GM23248 (cell line): ENCODE measurements around the gene DLG1. TPM values are rescaled to one million over a fixed set of nuclear protein-coding genes. Genes with fewer than 3 reads are reported as not detected.
"Not testable (repeated sequence)": the region's sequence is repeated elsewhere in the genome, so short reads cannot be mapped to it uniquely, and the experiment has no call there.

Experiments used
- DNase-seq: peaks from one replicate; pipeline ENCODE4 v3.0.0-alpha.2; 2015
- H2AFZ ChIP-seq: fragments of 200-600 bp; sonication (generic); 2 replicates; pipeline ENCODE4 v1.6.1; 2016; ENCODE audit warnings: antibody characterized with exemption
- H3F3A ChIP-seq: fragments of 200-600 bp; sonication (generic); 2 replicates; pipeline ENCODE4 v1.6.1; 2016; ENCODE audit warnings: mild to moderate bottlenecking, antibody characterized with exemption, mixed run types; ENCODE audit not compliant: insufficient read depth
- H3K27ac ChIP-seq: fragments of 200-600 bp; sonication (generic); 2 replicates; pipeline ENCODE4 v1.5.1; 2016; ENCODE audit warnings: mild to moderate bottlenecking
- H3K27me3 ChIP-seq: fragments of 200-600 bp; sonication (generic); replicated peaks from 2 replicates; pipeline ENCODE4 v1.6.1; 2016; ENCODE audit warnings: mild to moderate bottlenecking; ENCODE audit not compliant: insufficient read depth
- H3K36me3 ChIP-seq: fragments of 200-600 bp; sonication (generic); 2 replicates; pipeline ENCODE4 v1.6.1; 2016; ENCODE audit warnings: low read depth, mild to moderate bottlenecking
- H3K4me1 ChIP-seq: fragments of 200-600 bp; sonication (generic); 2 replicates; pipeline ENCODE4 v1.6.1; 2016; ENCODE audit warnings: mild to moderate bottlenecking; ENCODE audit not compliant: insufficient read depth
- H3K4me2 ChIP-seq: fragments of 200-600 bp; sonication (generic); one replicate; pipeline ENCODE4 v1.6.1; 2016; ENCODE audit warnings: mild to moderate bottlenecking; ENCODE audit not compliant: unreplicated experiment
- H3K4me3 ChIP-seq: fragments of 200-600 bp; sonication (generic); 2 replicates; pipeline ENCODE4 v1.5.1; 2016; ENCODE audit warnings: mild to moderate bottlenecking
- H3K79me2 ChIP-seq: fragments of 200-600 bp; sonication (generic); 2 replicates; pipeline ENCODE4 v1.6.1; 2016; ENCODE audit warnings: mild to moderate bottlenecking; ENCODE audit not compliant: insufficient read depth
- H3K9ac ChIP-seq: fragments of 200-600 bp; sonication (generic); 2 replicates; pipeline ENCODE4 v1.6.1; 2016; ENCODE audit warnings: mild to moderate bottlenecking
- H3K9me2 ChIP-seq: fragments of 200-600 bp; sonication (generic); 2 replicates; pipeline ENCODE4 v1.6.1; 2016; ENCODE audit warnings: mixed run types, mild to moderate bottlenecking, moderate library complexity; ENCODE audit not compliant: insufficient read depth
- H3K9me3 ChIP-seq: fragments of 200-600 bp; sonication (generic); one replicate; pipeline ENCODE4 v1.6.1; 2017; ENCODE audit warnings: low read depth
- H4K20me1 ChIP-seq: fragments of 200-600 bp; sonication (generic); 2 replicates; pipeline ENCODE4 v1.6.0; 2016; ENCODE audit not compliant: insufficient read depth
- EZH2 ChIP-seq: fragments of 200-600 bp; sonication (generic); IDR thresholded peaks from 2 replicates; pipeline ENCODE4 v1.6.1; 2018; ENCODE audit warnings: antibody characterized with exemption, mild to moderate bottlenecking; ENCODE audit not compliant: insufficient read depth, poor library complexity, severe bottlenecking
- EZH2phosphoT487 ChIP-seq: fragments of 200-600 bp; sonication (generic); IDR thresholded peaks from 2 replicates; pipeline ENCODE4 v1.6.1; 2018; ENCODE audit warnings: antibody characterized with exemption, moderate library complexity, mild to moderate bottlenecking, low read depth; ENCODE audit not compliant: insufficient read depth
- WGBS, 2 experiments: methylation state at CpG; one replicate each; pipeline ENCODE4 v1.1.6; 2015 to 2017; ENCODE audit warnings: low lambda C conversion rate in 2 of 2, low coverage in 1 of 2; ENCODE audit errors: missing lambda C conversion rate in 2 of 2; 5-methylcytosine and 5-hydroxymethylcytosine counted together
- in situ Hi-C: fragments of 300-500 bp; cut with MboI; formaldehyde crosslinking; loops from 2 replicates; pipeline ENCODE4 v1.15.0; 2020
- polyA plus RNA-seq: library from polyadenylated mRNA; unstranded; fragments of >200 nt; fragmentation: Nextera tagmentation; extraction: Ambion mirVana; gene quantifications from 2 replicates; pipeline ENCODE4 v1.2.1, GENCODE V29; 2016
- total RNA-seq: library from RNA; depleted of rRNA; stranded (reverse); fragments of >200 nt; shearing (Covaris generic); gene quantifications from 2 replicates; pipeline ENCODE4 v1.2.3, GENCODE V29; 2014

The DLG1 gene
- total and polyA plus RNA-seq, 2 experiments from 2014 or later = 23.2 to 45.9 TPM

DNA sequence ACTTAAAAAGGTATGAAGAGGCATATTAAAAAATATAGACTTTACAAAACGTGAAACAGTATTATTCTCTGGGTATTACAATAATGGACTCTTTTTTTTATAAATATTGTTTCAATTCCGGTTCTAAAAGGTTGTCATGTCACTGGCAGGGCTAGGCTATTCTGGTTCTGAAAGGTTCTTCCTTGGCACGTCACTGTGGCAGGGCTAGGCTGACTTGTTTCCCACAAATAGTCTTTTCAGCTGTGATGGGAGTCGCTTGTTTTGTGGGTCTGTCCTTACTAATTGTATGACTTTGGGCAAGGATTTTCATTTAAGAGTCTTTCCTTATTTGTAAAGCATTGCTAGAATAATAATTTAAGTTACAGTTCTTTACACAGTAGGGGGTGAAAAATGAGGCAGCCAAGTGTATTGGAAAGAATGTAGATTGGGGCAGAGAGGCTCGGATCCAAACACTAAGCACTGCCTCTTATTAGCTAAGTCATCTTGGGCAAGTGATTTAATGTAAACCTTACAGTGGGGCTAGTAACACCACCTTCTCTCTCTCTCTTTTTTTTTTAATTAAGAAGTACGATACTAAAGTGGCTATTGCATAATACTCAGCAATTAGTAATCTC lies 256.4 kb downstream of the DLG1 start:
- no peaks in the 10 kb centered on the region for H3K4me1 ChIP-seq
- DNase-seq = no peak
- 69 to 76% methylated on average over 6 of the region's 6 CpGs for WGBS, 2 experiments
- no peaks in the 10 kb centered on the region for H3K79me2 ChIP-seq
- H3K9me2 ChIP-seq = no peaks in the 10 kb centered on the region
- in situ Hi-C loops = no loop called here
- H3K9ac ChIP-seq = no peak overlapping the region
- no peaks in the 10 kb centered on the region for H3F3A ChIP-seq
- no peak overlapping the region for H3K4me2 ChIP-seq
- H3K27me3 ChIP-seq = peaks cover 4% of the 10 kb centered on the region; the same call in 1 of the 2 replicates
- H3K4me3 ChIP-seq = no peak overlapping the region
- H4K20me1 ChIP-seq = no peaks in the 10 kb centered on the region
- TF ChIP-seq EZH2phosphoT487 = no peak
- H2AFZ ChIP-seq = no peak overlapping the region
- peaks cover 30% of the 10 kb centered on the region for H3K36me3 ChIP-seq
- no peak overlapping the region for H3K27ac ChIP-seq
- no peaks in the 10 kb centered on the region for H3K9me3 ChIP-seq

DNA sequence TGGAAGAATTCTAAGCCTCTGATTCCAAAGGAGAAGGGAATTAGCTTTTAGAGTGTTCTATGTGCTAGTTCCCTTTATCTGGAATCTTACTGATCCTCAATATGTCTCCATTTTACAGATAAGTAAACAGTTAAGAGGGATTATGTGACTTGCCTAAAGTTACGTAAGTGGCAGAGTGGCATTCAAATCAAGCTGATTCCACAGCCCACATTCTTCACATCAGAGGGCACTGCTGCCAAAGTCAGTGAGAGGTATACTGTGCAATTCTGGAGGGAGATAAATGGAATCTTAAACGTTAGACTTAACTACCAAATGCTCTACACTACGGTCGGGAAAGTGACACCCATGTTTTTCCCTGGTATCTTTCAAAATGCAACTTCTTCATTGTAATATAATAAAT lies 257.8 kb downstream of the DLG1 start:
- no peak overlapping the region for H3K4me3 ChIP-seq
- no peak overlapping the region for H3K4me2 ChIP-seq
- no peak overlapping the region for H2AFZ ChIP-seq
- 90 to 96% methylated on average over 4 of the region's 4 CpGs for WGBS, 2 experiments
- no peak overlapping the region for H3K9ac ChIP-seq
- no peaks in the 10 kb centered on the region for H4K20me1 ChIP-seq
- no peak overlapping the region for H3K27ac ChIP-seq
- peaks cover 4% of the 10 kb centered on the region; the same call in 1 of the 2 replicates for H3K27me3 ChIP-seq
- H3K79me2 ChIP-seq = no peaks in the 10 kb centered on the region
- no peak for TF ChIP-seq EZH2
- TF ChIP-seq EZH2phosphoT487 = no peak
- no peaks in the 10 kb centered on the region for H3K4me1 ChIP-seq
- peaks cover 17% of the 10 kb centered on the region for H3K36me3 ChIP-seq
- in situ Hi-C loops = no loop called here
- no peak for DNase-seq
- H3F3A ChIP-seq = no peaks in the 10 kb centered on the region
- no peaks in the 10 kb centered on the region for H3K9me3 ChIP-seq
- no peaks in the 10 kb centered on the region for H3K9me2 ChIP-seq

DNA sequence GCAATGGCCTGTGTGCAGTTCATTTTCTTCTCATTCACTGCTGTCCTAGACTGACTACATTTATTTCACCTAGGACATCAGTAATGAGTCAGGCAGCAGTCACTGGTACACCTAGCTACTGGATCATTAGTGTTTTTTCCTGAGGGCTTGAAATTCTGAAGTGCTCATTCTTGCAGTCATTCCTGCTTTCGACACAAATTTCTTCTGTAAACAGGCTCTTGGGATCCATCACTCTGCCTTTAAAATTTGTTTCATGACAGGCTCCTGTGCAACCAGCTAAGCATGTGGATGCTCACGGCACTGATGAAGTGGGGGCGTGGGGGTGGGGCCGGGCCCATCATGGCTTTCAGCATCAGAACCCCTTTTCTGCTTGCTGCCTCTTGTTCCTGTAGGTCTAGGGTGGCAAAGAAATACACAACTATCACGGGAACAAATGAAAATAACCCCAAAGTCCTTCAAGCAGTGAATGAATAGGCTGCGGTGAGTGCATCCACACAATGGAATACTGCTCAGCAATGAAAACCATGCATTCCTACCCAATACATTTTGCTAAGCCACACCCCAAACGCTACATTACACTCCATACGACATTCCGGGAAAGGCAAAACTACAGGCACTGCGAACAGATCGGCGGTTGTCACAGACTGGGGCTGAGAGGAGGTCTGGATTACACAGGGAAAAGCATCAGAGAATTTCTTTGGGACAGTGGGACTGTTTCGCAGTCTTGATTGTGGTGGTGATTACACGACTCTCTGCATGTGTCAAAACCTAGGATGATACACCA lies 259.5 kb downstream of the DLG1 start:
- Histone ChIP-seq H3F3A (no peaks in the 10 kb centered on the region), H3K79me2 (no peaks in the 10 kb centered on the region), H3K36me3 (peaks cover 3% of the 10 kb centered on the region), H3K9ac (no peak overlapping the region), H3K27me3 (peaks cover 4% of the 10 kb centered on the region; the same call in 1 of the 2 replicates), H3K4me3 (no peak overlapping the region), H2AFZ (no peak overlapping the region), H3K27ac (no peak overlapping the region), H3K4me1 (no peaks in the 10 kb centered on the region), H4K20me1 (no peaks in the 10 kb centered on the region), H3K4me2 (no peak overlapping the region), H3K9me2 (no peaks in the 10 kb centered on the region), H3K9me3 (no peaks in the 10 kb centered on the region)
- 91 to 92% methylated on average over 14 of the region's 14 CpGs for WGBS, 2 experiments
- in situ Hi-C loops = no loop called here
- TF ChIP-seq EZH2phosphoT487 = no peak
- no peak for TF ChIP-seq EZH2
- no peak for DNase-seq

DNA sequence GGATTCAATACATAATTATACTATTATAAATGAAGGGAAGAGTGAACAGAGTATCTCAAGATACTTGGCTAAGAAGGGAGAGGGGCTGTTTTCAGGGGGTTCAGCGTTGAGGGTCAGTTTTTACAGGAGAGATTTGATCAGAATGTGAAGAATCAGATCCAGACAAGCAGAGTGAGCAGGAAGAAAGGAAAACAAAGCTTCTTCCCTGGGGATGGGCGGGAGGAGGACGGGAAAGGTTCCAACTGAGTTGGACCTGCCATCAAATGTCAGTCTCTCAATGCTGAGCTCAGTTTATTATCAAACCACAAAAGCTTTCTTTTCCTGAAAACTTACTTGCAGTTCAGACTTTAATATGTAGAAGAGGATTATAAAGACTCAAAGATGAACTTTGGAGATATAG lies 262.8 kb downstream of the DLG1 start:
- in situ Hi-C loops = no loop called here
- Histone ChIP-seq H3K4me2 (no peak overlapping the region), H3K27me3 (peaks cover 4% of the 10 kb centered on the region; the same call in 1 of the 2 replicates), H3K79me2 (no peaks in the 10 kb centered on the region), H3K27ac (no peak overlapping the region), H4K20me1 (no peaks in the 10 kb centered on the region), H3K9ac (no peak overlapping the region), H3K4me1 (peaks cover 12% of the 10 kb centered on the region), H3K36me3 (no peaks in the 10 kb centered on the region), H3K9me3 (no peaks in the 10 kb centered on the region), H2AFZ (no peak overlapping the region), H3K9me2 (no peaks in the 10 kb centered on the region), H3F3A (peaks cover 19% of the 10 kb centered on the region), H3K4me3 (no peak overlapping the region)
- TF ChIP-seq EZH2 (no peak), EZH2phosphoT487 (no peak)
- no peak for DNase-seq
- 45 to 50% methylated on average over 3 of the region's 3 CpGs for WGBS, 2 experiments

DNA sequence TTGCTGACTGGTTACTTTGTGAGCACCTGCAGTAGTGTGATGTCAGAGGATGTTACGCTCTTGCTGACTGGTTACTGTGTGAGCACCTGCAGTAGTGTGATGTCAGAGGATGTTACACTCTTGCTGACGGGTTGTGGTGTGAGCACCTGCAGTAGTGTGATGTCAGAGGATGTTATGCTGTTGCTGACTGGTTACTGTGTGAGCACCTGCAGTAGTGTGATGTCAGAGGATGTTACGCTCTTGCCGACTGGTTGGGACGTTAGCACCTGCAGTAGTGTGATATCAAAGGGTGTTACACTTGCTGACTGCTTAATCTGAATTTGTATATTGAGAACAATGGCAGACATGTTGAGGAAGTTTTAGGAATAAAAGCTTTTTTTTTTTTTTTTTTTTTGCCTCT lies 263.6 kb downstream of the DLG1 start:
- H3K27me3 ChIP-seq, H3K79me2 ChIP-seq, H3K4me3 ChIP-seq, in situ Hi-C loops, H3K36me3 ChIP-seq, H3K4me2 ChIP-seq, H3K27ac ChIP-seq, H3K9me2 ChIP-seq, H4K20me1 ChIP-seq, DNase-seq, H3K9me3 ChIP-seq, H2AFZ ChIP-seq, H3K9ac ChIP-seq: not testable (repeated sequence)
- WGBS, 2 experiments = 77 to 90% methylated on average over 5 of the region's 5 CpGs
- H3F3A ChIP-seq = peaks cover 21% of the 10 kb centered on the region
- H3K4me1 ChIP-seq = peaks cover 12% of the 10 kb centered on the region

DNA sequence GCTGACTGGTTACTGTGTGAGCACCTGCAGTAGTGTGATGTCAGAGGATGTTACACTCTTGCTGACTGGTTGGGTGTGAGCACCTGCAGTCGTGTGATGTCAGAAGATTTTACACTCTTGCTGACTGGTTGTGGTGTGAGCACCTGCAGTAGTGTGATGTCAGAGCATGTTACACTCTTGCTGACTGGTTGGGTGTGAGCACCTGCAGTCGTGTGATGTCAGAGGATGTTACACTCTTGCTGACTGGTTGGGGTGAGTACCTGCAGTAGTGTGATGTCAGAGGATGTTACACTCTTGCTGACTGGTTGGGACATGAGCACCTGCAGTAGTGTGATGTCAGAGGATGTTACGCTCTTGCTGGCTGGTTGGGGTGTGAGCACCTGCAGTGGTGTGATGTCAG lies 264.6 kb downstream of the DLG1 start:
- DNase-seq, H3K9me3 ChIP-seq, H2AFZ ChIP-seq, H3K27me3 ChIP-seq, H3K36me3 ChIP-seq, H3K4me3 ChIP-seq, H4K20me1 ChIP-seq, H3K9ac ChIP-seq, in situ Hi-C loops, H3K4me2 ChIP-seq, H3K9me2 ChIP-seq, H3K27ac ChIP-seq, H3K79me2 ChIP-seq: not testable (repeated sequence)
- Histone ChIP-seq H3F3A (peaks cover 21% of the 10 kb centered on the region), H3K4me1 (peaks cover 12% of the 10 kb centered on the region)
- WGBS, 2 experiments = 47 to 53% methylated on average over 3 of the region's 3 CpGs
